H1 (cell line): ENCODE measurements around the gene HELQ.

ENCODE experiments used
- CBX8 ChIP-seq: fragments of 300-800, 300-1000 bp; sonication (generic); IDR thresholded peaks from 2 replicates; pipeline ENCODE4 v1.7.1; 2016; ENCODE audit warnings: low read depth, low read length, borderline replicate concordance
- EZH2 ChIP-seq: fragments of 200-600 bp; sonication (generic); IDR thresholded peaks from 2 replicates; pipeline ENCODE4 v1.7.1; 2012; ENCODE audit warnings: low read depth, mild to moderate bottlenecking, moderate library complexity, low read length, inconsistent platforms; ENCODE audit not compliant: severe bottlenecking
- FOSL1 ChIP-seq: IDR thresholded peaks from 2 replicates; pipeline ENCODE4 v1.6.1; 2011; ENCODE audit warnings: mild to moderate bottlenecking, low read depth, low read length, moderate library complexity; ENCODE audit not compliant: insufficient read depth

DNA sequence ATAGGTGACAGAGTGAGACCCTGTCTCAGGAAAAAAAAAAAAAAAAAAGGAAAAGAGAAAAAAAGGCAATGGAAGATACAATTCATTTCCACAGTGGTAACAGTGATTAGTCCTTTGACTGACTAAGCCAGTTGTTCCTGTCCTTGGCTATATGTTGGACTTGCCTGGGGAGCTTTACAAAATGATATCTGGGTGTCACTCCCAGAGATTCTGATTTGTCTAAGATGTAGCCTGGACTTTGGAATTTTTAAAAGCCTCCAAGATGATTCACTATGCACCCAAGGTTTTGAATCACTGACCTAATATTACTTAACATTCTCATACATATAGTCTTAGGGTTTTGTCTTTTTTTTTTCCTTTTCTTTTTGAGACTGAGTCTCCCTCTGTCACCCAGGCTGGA, 16.9 kb downstream of the HELQ start:
- TF ChIP-seq FOSL1 (no peak), EZH2 (no peak), CBX8 (no peak)
